ENCODE measurements around the gene SMARCA4.

DNA sequence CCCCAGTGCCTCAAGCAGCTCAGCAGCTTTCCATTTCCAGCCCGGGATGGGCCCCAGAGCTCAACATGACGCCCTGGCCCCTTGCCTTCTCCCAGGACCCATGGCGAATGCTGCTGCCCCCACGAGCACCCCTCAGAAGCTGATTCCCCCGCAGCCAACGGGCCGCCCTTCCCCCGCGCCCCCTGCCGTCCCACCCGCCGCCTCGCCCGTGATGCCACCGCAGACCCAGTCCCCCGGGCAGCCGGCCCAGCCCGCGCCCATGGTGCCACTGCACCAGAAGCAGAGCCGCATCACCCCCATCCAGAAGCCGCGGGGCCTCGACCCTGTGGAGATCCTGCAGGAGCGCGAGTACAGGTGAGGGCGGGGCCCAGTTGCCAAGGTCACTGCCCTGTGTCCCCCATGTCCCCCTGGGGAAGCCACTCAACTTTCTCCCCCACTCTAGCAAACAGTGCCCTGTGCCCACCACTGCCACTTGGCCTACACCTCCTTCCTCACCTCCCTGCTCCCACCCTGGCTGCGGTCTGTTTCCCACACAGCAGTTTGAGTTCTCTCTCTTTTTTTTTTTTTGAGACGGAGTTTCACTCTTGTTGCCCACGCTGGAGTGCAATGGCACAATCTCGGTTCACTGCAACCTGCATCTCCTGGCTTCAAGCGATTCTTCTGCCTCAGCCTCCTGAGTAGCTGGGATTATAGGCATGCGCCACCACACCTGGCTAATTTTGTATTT is 26.9 kb downstream of the SMARCA4 start:
- TF ChIP-seq, protein P1, sequence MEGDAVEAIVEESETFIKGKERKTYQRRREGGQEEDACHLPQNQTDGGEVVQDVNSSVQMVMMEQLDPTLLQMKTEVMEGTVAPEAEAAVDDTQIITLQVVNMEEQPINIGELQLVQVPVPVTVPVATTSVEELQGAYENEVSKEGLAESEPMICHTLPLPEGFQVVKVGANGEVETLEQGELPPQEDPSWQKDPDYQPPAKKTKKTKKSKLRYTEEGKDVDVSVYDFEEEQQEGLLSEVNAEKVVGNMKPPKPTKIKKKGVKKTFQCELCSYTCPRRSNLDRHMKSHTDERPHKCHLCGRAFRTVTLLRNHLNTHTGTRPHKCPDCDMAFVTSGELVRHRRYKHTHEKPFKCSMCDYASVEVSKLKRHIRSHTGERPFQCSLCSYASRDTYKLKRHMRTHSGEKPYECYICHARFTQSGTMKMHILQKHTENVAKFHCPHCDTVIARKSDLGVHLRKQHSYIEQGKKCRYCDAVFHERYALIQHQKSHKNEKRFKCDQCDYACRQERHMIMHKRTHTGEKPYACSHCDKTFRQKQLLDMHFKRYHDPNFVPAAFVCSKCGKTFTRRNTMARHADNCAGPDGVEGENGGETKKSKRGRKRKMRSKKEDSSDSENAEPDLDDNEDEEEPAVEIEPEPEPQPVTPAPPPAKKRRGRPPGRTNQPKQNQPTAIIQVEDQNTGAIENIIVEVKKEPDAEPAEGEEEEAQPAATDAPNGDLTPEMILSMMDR (IDR thresholded peaks at IDR 0.05) = no peak
- no peak for TF ChIP-seq POLR2A (IDR thresholded peaks at IDR 0.05; ENCODE audit: low read depth)
- TF ChIP-seq EP300 (IDR thresholded peaks at IDR 0.05) = no peak
- TF ChIP-seq POLR2AphosphoS5 (IDR thresholded peaks at IDR 0.05) = no peak

Data from esophagus muscularis mucosa (tissue), 4 donors.